ENCODE results near the gene PRPF18. TPM values are rescaled to one million over a fixed set of nuclear protein-coding genes. Genes with fewer than 3 reads are reported as not detected.

Gene PRPF18
- total and polyA plus RNA-seq, 8 donors, result 6.2 to 12.0 (median 9.3) TPM

DNA sequence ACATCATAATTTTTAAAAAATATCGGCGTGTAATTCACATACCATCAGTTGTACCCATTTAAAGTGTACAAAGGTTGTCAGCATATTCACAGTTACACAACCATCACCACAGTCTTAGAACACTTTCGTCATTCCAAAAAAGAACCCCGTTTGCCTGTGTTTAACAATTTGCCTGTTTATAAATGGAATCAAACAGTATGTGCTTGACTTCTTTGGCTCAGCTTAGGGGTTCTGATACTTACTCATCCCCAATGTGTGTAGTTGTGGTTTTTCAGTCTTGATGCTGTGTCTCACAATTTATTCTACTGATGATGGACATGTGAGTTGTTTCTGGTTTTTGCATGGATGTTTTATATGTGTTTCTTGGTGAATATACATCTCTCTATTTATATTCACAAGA, 50.0 kb downstream of the PRPF18 start:
- peaks cover 0 to 10% (median 0%) of the 10 kb centered on the region in 3 donors for H3K36me3 ChIP-seq
- H3K9me3 ChIP-seq, result no peaks in the 10 kb centered on the region
- ATAC-seq, result no peak
- TF ChIP-seq, protein P1, sequence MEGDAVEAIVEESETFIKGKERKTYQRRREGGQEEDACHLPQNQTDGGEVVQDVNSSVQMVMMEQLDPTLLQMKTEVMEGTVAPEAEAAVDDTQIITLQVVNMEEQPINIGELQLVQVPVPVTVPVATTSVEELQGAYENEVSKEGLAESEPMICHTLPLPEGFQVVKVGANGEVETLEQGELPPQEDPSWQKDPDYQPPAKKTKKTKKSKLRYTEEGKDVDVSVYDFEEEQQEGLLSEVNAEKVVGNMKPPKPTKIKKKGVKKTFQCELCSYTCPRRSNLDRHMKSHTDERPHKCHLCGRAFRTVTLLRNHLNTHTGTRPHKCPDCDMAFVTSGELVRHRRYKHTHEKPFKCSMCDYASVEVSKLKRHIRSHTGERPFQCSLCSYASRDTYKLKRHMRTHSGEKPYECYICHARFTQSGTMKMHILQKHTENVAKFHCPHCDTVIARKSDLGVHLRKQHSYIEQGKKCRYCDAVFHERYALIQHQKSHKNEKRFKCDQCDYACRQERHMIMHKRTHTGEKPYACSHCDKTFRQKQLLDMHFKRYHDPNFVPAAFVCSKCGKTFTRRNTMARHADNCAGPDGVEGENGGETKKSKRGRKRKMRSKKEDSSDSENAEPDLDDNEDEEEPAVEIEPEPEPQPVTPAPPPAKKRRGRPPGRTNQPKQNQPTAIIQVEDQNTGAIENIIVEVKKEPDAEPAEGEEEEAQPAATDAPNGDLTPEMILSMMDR (IDR thresholded peaks at IDR 0.05), result no peak
- intact Hi-C loops (cut with DNase I), result no loop called here
- H3K27me3 ChIP-seq, result no peaks in the 10 kb centered on the region
- peak overlapping the region in 1 of 4 donors; percentile 38 for H3K27ac ChIP-seq
- no peak for FAIRE-seq
- 95% methylated on average over 4 of the region's 4 CpGs for WGBS, 2 donors
- no peak for DNase-seq
- H3K4me3 ChIP-seq, result no peak overlapping the region
- H3K4me1 ChIP-seq, result peaks cover 0 to 9% (median 0%) of the 10 kb centered on the region in 3 donors

DNA sequence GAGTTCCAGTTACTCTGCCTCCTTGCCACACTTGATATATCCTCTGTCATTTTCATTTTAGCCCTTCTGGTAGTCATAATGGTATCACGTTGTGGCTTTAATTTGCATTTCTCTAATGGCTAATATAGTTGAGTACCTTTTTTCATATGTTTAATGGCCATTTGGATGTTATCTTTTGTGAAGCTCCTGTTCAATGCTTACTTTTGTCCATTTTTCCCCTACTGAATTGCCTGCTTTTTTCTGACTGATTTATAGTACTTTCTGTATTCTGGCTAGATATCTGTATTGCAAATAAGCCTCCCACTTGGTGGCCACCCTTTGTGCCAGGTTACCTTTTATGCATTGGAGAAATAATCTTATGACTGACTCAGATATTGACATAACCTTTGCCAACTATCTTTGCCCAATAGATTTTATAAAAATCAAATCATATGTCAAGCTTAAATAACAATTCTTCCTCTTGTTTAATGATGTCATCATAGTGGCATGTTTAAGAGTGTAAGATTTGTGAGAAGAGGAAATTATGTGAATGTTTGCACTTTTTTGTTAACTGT, 50.6 kb downstream of the PRPF18 start:
- FAIRE-seq (no peak), ATAC-seq (peak in 2 of 4 donors; percentile 44 to 47), DNase-seq (no peak)
- TF ChIP-seq, protein P1 (IDR thresholded peaks at IDR 0.05), result no peak
- intact Hi-C loops (cut with DNase I), result no loop called here
- Histone ChIP-seq H3K9me3 (no peaks in the 10 kb centered on the region), H3K4me3 (no peak overlapping the region), H3K27me3 (no peaks in the 10 kb centered on the region), H3K27ac (peak overlapping the region in 1 of 4 donors; percentile 38), H3K4me1 (peaks cover 0 to 9% (median 0%) of the 10 kb centered on the region in 3 donors), H3K36me3 (peaks cover 0 to 10% (median 0%) of the 10 kb centered on the region in 3 donors)
- WGBS, 2 donors, result 53 to 69% methylated on average over 1 of the region's 1 CpG

GRCh38 chr10:13637894-13638293, 51.1 kb downstream of the PRPF18 start:
- intact Hi-C loops (cut with DNase I), result no loop called here
- WGBS, 2 donors, result 95 to 96% methylated on average over 5 of the region's 5 CpGs
- H3K27ac ChIP-seq, result no peak overlapping the region
- no peaks in the 10 kb centered on the region for H3K27me3 ChIP-seq
- FAIRE-seq, result no peak
- TF ChIP-seq, protein P1 (IDR thresholded peaks at IDR 0.05), result no peak
- no peak for DNase-seq
- no peak for ATAC-seq
- H3K36me3 ChIP-seq, result peaks cover 0 to 10% (median 0%) of the 10 kb centered on the region in 3 donors
- H3K4me1 ChIP-seq, result peaks cover 0 to 9% (median 0%) of the 10 kb centered on the region in 3 donors
- H3K4me3 ChIP-seq, result no peak overlapping the region
- no peaks in the 10 kb centered on the region for H3K9me3 ChIP-seq

DNA sequence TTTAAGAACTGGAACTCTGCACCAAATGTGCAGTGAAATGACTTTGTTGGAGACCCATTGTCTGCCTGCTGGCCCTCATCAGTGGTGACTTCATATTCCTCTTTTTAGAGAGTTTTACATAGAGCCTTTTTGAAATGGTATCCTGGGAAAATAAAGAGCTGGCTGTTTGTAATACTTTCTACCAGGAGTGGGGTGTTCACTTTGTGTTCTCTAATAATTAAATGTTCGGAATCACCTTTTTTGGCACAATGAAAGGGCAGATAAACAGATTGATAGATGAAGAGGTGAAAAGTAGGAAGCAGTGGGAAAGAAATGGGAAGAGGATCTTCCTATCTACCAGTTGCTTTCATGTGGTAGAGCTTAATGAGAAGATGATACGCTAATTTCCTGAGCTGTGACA, 55.5 kb downstream of the PRPF18 start:
- Histone ChIP-seq H3K27me3 (no peaks in the 10 kb centered on the region), H3K27ac (no peak overlapping the region), H3K4me3 (no peak overlapping the region), H3K9me3 (no peaks in the 10 kb centered on the region), H3K4me1 (peaks cover 0 to under 1% (median 0%) of the 10 kb centered on the region in 3 donors), H3K36me3 (peaks cover 0 to 29% (median 9%) of the 10 kb centered on the region in 3 donors)
- TF ChIP-seq, protein P1 (IDR thresholded peaks at IDR 0.05), result no peak
- 98 to 99% methylated on average over 2 of the region's 2 CpGs for WGBS, 2 donors
- FAIRE-seq, result no peak
- intact Hi-C loops (cut with DNase I), result no loop called here
- no peak for DNase-seq
- ATAC-seq, result no peak

GRCh38 chr10:13643016-13643415, 56.3 kb downstream of the PRPF18 start:
- intact Hi-C loops (cut with DNase I), result no loop called here
- ATAC-seq, result no peak
- TF ChIP-seq, protein P1 (IDR thresholded peaks at IDR 0.05), result no peak

More at GRCh38 chr10:13643016-13643415, 56.3 kb downstream of the PRPF18 start:
- 88 to 94% methylated on average over 7 of the region's 7 CpGs for WGBS, 2 donors
- no peaks in the 10 kb centered on the region for H3K27me3 ChIP-seq
- DNase-seq, result no peak
- H3K27ac ChIP-seq, result no peak overlapping the region
- H3K9me3 ChIP-seq, result no peaks in the 10 kb centered on the region
- no peak for FAIRE-seq
- H3K36me3 ChIP-seq, result peaks cover 0 to 30% (median 13%) of the 10 kb centered on the region in 3 donors
- H3K4me1 ChIP-seq, result no peaks in the 10 kb centered on the region
- H3K4me3 ChIP-seq, result no peak overlapping the region

Measured in pancreas (tissue), 10 donors.